Hippocampal formation (tissue), 2 donors: Measurements from ENCODE around the gene DNM1L.
"Not testable (repeated sequence)": the region's sequence is repeated elsewhere in the genome, so short reads cannot be mapped to it uniquely, and the experiment has no call there.

Source experiments
- DNase-seq, 2 donors: peaks; one replicate each; lab custom pipeline; 2025; lab: John Stamatoyannopoulos, UW

Gene DNM1L

GRCh38 chr12:32697445-32697844 lies 18.3 kb downstream of the DNM1L start:
- no peak for DNase-seq

- no peak for DNase-seq
Measured at GRCh38 chr12:32698285-32698684, 19.2 kb downstream of the DNM1L start.

GRCh38 chr12:32699437-32699836 lies 20.3 kb downstream of the DNM1L start:
- not testable (repeated sequence) for DNase-seq

DNA sequence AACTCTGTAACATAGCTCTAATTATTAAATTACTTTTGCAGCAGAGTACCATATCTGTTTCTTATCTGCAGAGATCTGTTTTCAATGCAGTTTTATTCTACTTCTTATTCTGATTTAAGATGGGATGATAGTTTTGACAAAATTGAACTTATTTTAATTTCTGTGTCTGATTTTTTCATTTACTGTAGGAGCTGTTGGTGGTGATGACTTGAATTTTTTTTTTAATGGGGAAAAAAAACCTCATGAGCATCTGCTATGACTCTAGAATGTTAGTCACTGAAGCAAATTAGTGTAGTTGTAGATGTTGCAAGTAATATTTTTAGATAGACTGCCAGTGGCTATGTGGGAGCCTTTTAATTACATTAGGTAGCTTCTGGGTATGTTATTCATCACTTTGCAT lies 23.4 kb downstream of the DNM1L start:
- peak in 1 of 2 donors; percentile 10 for DNase-seq

DNA sequence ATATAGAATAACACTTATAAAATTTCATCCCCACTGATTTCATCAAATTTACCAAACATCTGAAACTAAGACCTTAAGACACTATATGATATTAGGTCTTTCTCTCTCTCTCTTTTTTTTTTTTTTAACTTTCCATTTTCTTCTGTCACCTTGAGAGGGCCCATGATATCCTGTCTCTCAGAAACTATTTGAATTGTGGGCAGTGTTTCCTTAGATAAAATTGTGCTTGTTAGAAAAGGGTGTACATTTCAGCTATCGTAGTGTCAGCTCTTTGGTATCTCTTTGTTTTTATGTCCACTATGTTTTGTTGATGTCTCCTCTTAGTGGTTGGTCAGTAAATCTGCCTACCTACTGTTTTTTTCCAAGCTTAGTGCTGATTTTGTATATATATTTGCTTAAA lies 23.8 kb downstream of the DNM1L start:
- no peak for DNase-seq

GRCh38 chr12:32705783-32706182 lies 26.7 kb downstream of the DNM1L start:
- DNase-seq: no peak

- DNase-seq: no peak
Measured at GRCh38 chr12:32706335-32707024, 27.4 kb downstream of the DNM1L start.

- no peak for DNase-seq
Measured at GRCh38 chr12:32708926-32709325, 29.8 kb downstream of the DNM1L start.

DNA sequence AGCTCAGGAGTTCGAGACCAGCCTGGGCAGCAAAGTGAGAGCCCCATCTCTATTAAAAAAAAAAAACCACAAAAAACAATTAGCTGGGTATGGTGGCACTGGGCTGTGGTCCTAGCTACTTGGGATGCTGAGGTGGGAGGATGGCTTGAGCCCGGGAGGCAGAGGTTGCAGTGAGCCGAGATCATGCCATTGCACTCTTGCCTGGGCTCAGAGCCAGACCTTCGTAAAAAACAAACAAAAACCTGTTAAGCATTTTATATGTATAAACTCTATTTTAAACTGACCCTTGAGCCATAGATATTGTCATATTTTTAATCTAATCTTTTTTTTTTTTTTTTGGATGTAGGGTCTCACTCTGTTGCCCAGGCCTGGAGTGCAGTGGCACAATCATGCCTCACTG lies 35.7 kb downstream of the DNM1L start:
- no peak for DNase-seq

DNA sequence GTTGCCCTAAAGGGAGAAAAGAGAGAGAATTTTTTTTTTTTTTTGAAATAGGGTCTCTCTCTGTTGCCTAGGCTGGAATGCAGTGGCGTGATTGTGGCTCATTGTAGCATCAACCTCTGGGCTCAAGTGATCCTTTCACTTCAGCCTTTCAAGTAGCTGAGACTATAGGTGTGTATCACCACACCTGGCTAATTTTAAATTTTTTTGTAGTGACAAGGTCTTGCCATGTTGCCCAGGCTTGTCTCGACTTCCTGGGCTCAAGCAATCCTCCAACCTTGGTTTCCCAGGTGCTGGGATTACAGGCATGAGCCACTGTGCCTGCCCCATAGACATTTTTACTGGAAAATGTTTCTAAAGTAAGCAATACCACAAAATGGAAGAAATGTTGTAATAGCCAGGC lies 39.8 kb downstream of the DNM1L start:
- no peak for DNase-seq

- DNase-seq: not testable (repeated sequence)
Measured at GRCh38 chr12:32725308-32725707, 46.2 kb downstream of the DNM1L start.

DNA sequence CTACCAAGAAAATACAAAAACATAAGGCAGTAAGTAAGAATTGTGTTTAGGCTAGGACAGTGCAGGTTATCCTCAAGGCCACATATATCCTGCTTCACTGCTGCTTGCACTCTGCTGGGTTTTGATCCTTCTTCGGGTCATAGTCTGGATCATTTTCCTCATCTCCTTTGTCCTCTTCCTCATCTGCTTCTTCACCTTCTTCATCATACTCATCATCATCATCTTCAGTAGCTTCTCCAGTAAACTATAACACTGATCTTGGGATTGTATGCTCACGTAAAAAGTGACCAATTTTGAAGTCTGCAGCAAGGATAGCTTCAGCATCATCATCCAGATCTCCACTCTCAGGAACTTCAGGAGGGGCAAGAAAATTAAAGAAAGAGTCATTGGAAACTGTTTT lies 47.2 kb downstream of the DNM1L start:
- DNase-seq: no peak

DNA sequence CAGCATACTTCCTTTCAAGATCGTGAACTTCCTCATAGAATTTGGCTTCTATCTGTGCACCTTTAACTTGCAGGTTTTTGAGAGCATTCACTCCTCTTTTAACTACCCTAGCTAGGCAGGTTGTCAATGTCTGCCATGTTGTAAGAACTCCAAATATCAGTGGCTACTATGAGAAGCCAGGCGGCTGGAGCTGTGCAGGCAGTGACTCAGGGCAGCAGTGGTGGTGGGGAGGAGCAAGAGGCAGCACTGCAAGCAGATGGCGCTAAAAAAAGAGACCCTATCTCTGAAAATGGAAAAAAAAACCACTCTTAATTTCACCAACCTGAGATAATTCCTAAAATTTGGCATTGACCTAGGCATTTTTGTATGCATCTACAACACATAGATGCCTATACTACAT lies 48.1 kb downstream of the DNM1L start:
- DNase-seq: no peak

GRCh38 chr12:32734952-32735351 lies 55.9 kb downstream of the DNM1L start:
- DNase-seq: no peak

DNA sequence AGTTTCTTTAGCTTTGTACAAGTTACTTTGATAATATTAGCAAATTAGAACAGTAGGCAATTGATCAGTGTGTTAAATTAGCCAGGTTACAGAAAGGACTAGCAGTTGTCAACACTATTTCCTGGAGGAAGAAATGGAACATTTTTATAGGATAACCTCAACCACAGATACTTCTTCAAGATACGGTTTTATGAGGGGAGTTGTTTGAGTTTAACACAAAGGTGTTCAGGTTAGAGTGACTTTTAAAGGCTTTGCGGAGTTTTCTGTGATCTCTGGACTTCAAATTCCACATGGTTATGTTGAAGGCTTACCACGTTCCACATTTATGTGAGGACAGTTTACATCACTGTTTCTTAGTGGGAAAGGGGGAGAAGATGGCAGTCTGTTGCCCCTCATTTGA lies 57.3 kb downstream of the DNM1L start:
- DNase-seq: no peak

DNA sequence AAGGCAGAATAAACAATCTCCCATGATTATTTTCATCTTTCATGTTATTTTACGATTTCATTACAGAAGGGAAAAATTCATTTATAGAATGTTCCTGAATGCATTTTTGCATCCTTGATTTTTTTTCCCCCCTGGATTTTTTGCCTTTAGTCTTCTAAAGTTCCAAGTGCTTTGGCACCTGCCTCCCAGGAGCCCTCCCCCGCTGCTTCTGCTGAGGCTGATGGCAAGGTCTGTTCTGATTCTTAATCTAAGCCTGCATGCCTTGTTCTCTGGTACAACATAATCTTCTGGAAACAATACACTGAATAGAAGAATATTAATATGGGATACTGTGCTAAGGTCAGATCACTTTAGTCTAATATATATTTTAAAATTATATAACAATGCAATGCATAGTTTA lies 58.6 kb downstream of the DNM1L start:
- no peak for DNase-seq

DNA sequence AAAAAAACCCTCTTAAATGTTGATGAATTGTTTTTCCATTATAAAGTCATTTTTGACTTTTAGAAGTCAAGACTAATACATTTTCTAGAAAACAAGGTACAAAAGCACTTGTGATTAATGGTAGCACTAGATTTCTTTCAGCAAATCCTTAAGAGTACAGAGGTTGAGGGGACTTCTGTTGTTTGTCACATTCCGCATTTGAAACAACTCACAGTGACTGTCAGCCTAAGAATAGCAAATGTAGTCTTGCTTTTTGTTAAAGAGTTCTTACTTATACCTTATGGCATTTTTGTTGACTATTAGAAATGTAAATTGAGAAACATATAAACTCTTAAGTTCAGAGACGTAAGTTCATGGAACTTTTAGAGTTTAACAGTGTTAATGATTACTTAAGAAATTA lies 60.2 kb downstream of the DNM1L start:
- DNase-seq: no peak

GRCh38 chr12:32742133-32742532 lies 63.0 kb downstream of the DNM1L start:
- DNase-seq: no peak

DNA sequence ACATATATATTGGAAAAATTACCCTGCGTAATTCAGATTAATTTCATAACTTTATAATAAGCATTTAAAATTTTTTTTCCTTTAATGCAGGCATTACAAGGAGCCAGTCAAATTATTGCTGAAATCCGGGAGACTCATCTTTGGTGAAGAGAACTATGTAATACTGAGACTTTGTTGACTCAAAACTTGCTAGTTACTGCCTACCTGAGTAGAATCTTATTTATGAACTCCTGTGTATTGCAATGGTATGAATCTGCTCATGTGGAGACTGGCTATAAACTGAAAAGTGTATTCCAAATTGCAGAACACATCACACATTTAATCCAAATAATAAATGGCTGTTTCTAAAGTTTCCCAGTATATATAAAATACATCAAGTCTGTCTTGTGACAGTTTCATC lies 64.2 kb downstream of the DNM1L start:
- DNase-seq: no peak

DNA sequence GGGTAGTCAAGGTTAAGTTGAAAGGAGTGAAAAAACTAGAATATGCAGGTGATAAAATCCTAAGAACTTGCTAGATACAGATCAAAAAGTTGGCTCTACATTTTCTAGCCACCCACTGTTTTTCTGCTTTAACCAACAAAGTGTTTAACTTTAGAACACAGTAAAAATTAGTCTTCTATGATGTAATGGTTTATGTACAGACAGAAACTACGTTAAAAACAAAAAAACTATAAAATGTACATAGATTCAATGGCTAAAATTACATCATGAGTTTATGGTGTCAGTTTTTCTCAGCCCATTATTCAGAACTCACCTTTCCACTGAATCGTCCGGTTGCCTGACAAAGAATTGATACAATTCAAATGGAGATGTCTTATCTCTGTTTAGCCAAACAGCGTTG lies 74.5 kb downstream of the DNM1L start:
- DNase-seq: no peak

DNA sequence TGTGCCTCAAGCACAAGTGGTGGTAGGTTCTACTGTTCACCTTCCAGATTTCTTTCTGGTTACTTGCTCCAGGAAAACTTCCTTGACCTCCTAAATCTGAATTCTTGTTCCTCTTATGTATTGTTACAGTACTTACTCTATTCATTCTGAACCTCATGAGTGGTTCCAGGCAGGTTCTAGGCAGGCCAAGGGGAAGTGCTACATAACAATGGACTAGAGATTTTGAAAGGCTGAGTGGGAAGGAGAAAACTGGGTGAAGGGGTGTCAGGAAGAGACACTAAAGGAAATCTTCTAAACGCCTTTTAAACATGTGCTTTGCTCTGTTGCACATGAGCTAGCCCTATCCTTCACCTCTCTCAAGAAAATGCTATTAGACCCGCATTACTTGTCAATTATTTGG lies 75.0 kb downstream of the DNM1L start:
- DNase-seq: no peak

DNA sequence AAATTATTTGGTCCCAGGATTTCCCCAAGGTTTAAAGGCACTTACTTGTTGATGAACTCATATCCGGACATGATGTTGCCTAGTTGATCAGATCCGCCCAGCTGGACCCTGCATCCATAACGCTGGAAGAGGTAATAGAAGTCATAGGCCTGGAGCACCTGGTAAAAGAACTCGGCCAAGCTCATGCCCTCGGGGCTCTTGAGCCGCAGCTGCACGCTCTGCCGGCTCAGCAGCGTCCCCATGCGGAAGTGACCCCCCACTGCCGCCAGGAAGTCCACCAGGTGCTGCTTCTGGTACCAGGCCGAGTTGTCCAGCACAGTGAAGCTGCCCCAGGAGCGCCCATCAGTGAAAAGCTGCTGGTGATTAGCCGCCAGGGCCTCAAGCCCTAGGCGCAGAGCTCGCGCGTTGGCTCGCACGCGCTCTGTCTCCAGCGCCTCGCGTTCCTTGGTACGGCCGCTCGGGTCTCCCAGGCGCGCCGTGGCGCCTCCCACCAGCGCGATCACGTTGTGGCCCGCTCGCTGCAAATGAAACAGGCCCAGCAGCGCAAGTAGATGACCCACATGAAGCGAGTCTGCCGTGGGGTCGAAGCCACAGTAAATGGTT lies 76.1 kb downstream of the DNM1L start:
- peak; percentile 38 to 55 for DNase-seq

- peak; percentile 88 to 91 for DNase-seq
Measured at GRCh38 chr12:32755654-32756475, 76.8 kb downstream of the DNM1L start, which contains the start of gene YARS2. Gene YARS2 (minus strand): TSS chr12:32755897. CDS start chr12:32755874, 23 bp downstream.
